ENCODE data around the gene TOMM20. TPM values are rescaled to one million over a fixed set of nuclear protein-coding genes. Genes with fewer than 3 reads are reported as not detected.

The TOMM20 gene
- total and polyA plus RNA-seq, 9 of the 15 experiments (the other 6 are each of a cell fraction or from before 2014, with no cell fraction given): 70.6 to 334 (median 159) TPM

DNA sequence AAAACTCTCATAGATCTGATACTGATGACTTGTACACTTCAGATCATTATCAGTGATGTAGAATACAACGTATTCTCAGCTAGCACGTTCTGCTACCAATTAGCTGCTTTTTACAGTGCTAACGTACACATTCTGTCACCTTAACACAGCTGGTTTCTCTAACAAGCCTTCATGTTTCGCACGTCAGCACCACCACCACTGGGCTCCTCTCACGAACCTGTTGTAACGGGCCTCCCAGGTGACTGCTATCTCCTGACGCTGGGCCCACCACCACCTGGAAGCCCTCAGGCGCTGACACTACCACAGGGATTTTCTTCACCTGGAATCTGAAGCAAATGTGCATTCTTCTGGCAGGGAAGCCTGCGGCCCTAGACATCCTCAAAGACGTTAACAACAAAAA is 19.8 kb downstream of the TOMM20 start:
- no peaks in the 10 kb centered on the region for H4K20me1 ChIP-seq (replicated peaks; ENCODE audit: control insufficient read depth, insufficient read depth, low read length)
- BruUV-seq (replicated peaks): no TSS peak
- ChIA-PET POLR2A (interaction anchor here (0.9 to 5.2 kb wide), 8 partner anchors 9 to 495 kb away, joined by 3 to 51 read pairs (median 4); no protein-coding TSS in a partner anchor), CTCF (ENCODE audit: low intra/inter-chr PET ratio) (no interaction called here)
- no peaks in the 10 kb centered on the region for H3K27me3 ChIP-seq (ENCODE audit: control insufficient read depth in 2 of 2, insufficient read depth in 2 of 2, low read length in 2 of 2)
- H3K9me1 ChIP-seq (ENCODE audit: control insufficient read depth, insufficient read depth, low read length): peaks cover 3% of the 10 kb centered on the region
- H2AFZ ChIP-seq (ENCODE audit: low read depth, low read length): no peak overlapping the region
- TF ChIP-seq ZNF785 (CRISPR knock-in tag; IDR thresholded peaks at IDR 0.05) (no peak), POLR2B (IDR thresholded peaks at IDR 0.05; ENCODE audit: low read depth, partially characterized antibody) (peak; percentile 15), POLR3G (IDR thresholded peaks at IDR 0.05; ENCODE audit: extremely low read depth, insufficient read length, insufficient replicate concordance) (no peak), STAT5B (CRISPR knock-in tag; IDR thresholded peaks at IDR 0.05) (no peak), POLR2AphosphoS5 (IDR thresholded peaks at IDR 0.05; ENCODE audit: control insufficient read depth, insufficient read depth, low read depth, low read length) (peak; percentile 28), SUPT5H (IDR thresholded peaks at IDR 0.05) (0 out of 2 replicates have a peak, but pooled peaks have one; percentile 18), MAFG (tag; conservative IDR thresholded peaks at IDR 0.05) (no peak), BCLAF1 (IDR thresholded peaks at IDR 0.05; ENCODE audit: borderline replicate concordance in 1 of 2, control insufficient read depth in 1 of 2, low read depth in 2 of 2, low read length in 1 of 2) (0 out of 4 replicates have a peak, but pooled peaks of 1 of the 2 experiments have one; percentile 25), ZKSCAN1 (IDR thresholded peaks at IDR 0.05; ENCODE audit: low read depth, low read length) (no peak), ZFP36 (IDR thresholded peaks at IDR 0.05; ENCODE audit: low read depth, low read length, partially characterized antibody) (peak; percentile 62)
- H3K27ac ChIP-seq (ENCODE audit: extremely low read depth, low read depth, low read length): no peak overlapping the region
- in situ Hi-C loops (cut with MboI): no loop called here
- H3K9ac ChIP-seq (ENCODE audit: insufficient read depth in 1 of 2, low read depth in 2 of 2, low read length in 2 of 2): no peak overlapping the region
- no peak overlapping the region for H3K4me2 ChIP-seq (ENCODE audit: insufficient read depth, low read length)
- peaks cover 70% of the 10 kb centered on the region for H3K36me3 ChIP-seq (ENCODE audit: control insufficient read depth, insufficient read depth, low read length)
- no peaks in the 10 kb centered on the region for H3K9me3 ChIP-seq (replicated peaks; ENCODE audit: control insufficient read depth, insufficient read depth, low read depth, low read length)
- ATAC-seq: no peak
- DNase-seq (ENCODE audit: extremely low read depth in 1 of 4, low spot score in 3 of 4): no peak
- peaks cover 24% of the 10 kb centered on the region for H3K79me2 ChIP-seq (ENCODE audit: control insufficient read depth, insufficient read depth, low read length)
- 92% methylated on average over 11 of the region's 11 CpGs for WGBS (ENCODE audit: insufficient coverage, low coverage, missing lambda C conversion rate)
- H3K4me3 ChIP-seq: no peak overlapping the region
- H3K4me1 ChIP-seq (replicated peaks in 1 of 2; ENCODE audit: control insufficient read depth in 2 of 2, insufficient read depth in 2 of 2, low read length in 2 of 2): peaks cover 5 to 25% of the 10 kb centered on the region in 2 experiments
- no peak for FAIRE-seq
- intact Hi-C loops (cut with micrococcal nuclease): no loop called here
